Panc1 (cell line): ENCODE results near the gene DKK3. TPM values are rescaled to one million over a fixed set of nuclear protein-coding genes. Genes with fewer than 3 reads are reported as not detected.

Experiments used
- ATAC-seq: fragments of 200-7000 bp; cut with Tn5 transposase; 2 replicates; pipeline ENCODE4 v1.9.1; 2020; ENCODE audit warnings: mild to moderate bottlenecking, moderate library complexity
- BruUV-seq: library from RNA; stranded (reverse); fragments of 400-500 nt; replicated peaks from 2 replicates; lab custom pipeline; 2021; lab: Mats Ljungman, UMichigan
- CTCF ChIA-PET: fragments of 300-600 bp; sonication (Branson Sonifier 250); formaldehyde crosslinking; loops from one replicate; lab custom pipeline; 2022; ENCODE audit warnings: antibody characterized with exemption; lab: Charles Lee
- POLR2A ChIA-PET: fragments of 300-600 bp; sonication (Branson Sonifier 250); formaldehyde crosslinking; loops from one replicate; lab custom pipeline; 2022; ENCODE audit warnings: antibody characterized with exemption; lab: Charles Lee
- DNase-seq: peaks from one replicate; pipeline ENCODE4 v3.0.0-alpha.2; 2010; ENCODE audit warnings: low read depth, low spot score
- H3K27ac ChIP-seq: 2 replicates; pipeline ENCODE4 v1.5.1; 2011; ENCODE audit warnings: mild to moderate bottlenecking, low read length, inconsistent platforms
- H3K27me3 ChIP-seq: fragments of 200-500 bp; sonication (Bioruptor generic); 2 replicates; pipeline ENCODE4 v1.6.0; 2014; ENCODE audit warnings: low read length, inconsistent platforms; ENCODE audit not compliant: control insufficient read depth, insufficient read depth
- H3K36me3 ChIP-seq: fragments of 200-500 bp; sonication (Bioruptor generic); 2 replicates; pipeline ENCODE4 v1.5.1; 2014; ENCODE audit warnings: inconsistent platforms, mild to moderate bottlenecking, low read length, moderate library complexity; ENCODE audit not compliant: control insufficient read depth, insufficient read depth
- H3K4me1 ChIP-seq: 2 replicates; pipeline ENCODE4 v1.5.1; 2011; ENCODE audit warnings: inconsistent platforms, mild to moderate bottlenecking, low read length, moderate library complexity; ENCODE audit not compliant: control insufficient read depth, insufficient read depth
- H3K4me3 ChIP-seq, 2 experiments: 2 replicates each; pipeline ENCODE4 v1.5.1; 2011 to 2012; ENCODE audit warnings: low read depth in 2 of 2, low read length in 2 of 2, mild to moderate bottlenecking in 2 of 2, inconsistent platforms in 1 of 2, moderate library complexity in 1 of 2
- H3K9me3 ChIP-seq: fragments of 200-500 bp; sonication (Bioruptor generic); 2 replicates; pipeline ENCODE4 v1.5.1; 2014; ENCODE audit warnings: low read depth, mild to moderate bottlenecking, inconsistent platforms, low read length, moderate library complexity; ENCODE audit not compliant: control insufficient read depth, insufficient read depth
- POLR2AphosphoS5 ChIP-seq: IDR thresholded peaks from 2 replicates; pipeline ENCODE4 v1.6.1; 2012; ENCODE audit warnings: mild to moderate bottlenecking, low read depth, low read length, moderate library complexity
- SIN3A ChIP-seq: IDR thresholded peaks from 2 replicates; pipeline ENCODE4 v1.6.1; 2012; ENCODE audit warnings: low read depth, mild to moderate bottlenecking, low read length, moderate library complexity, borderline replicate concordance; ENCODE audit not compliant: insufficient read depth
- TCF7L2 ChIP-seq: IDR thresholded peaks from 2 replicates; pipeline ENCODE4 v1.6.1; 2011; ENCODE audit warnings: mild to moderate bottlenecking, low read depth, low read length, inconsistent platforms
- in situ Hi-C: cut with HindIII; loops from 2 replicates; pipeline ENCODE4 v1.10.0; 2016; ENCODE audit warnings: low sequenced_read_pairs, low pct_unique_long_range_greater_than_20kb
- intact Hi-C: fragments of 100-400 bp; cut with micrococcal nuclease; formaldehyde crosslinking; loops from one replicate; pipeline ENCODE4 v1.10.0; 2022; ENCODE audit not compliant: unreplicated experiment
- total RNA-seq: library from RNA; stranded (reverse); gene quantifications from one replicate; pipeline ENCODE4 v1.2.1, GENCODE V29; 2021; ENCODE audit not compliant: unreplicated experiment
- TF ChIP-seq, protein P1 (sequence below): fragments of 450-650 bp; IDR thresholded peaks from 2 replicates; pipeline ENCODE4 v1.5.1; 2017; ENCODE audit warnings: mild to moderate bottlenecking
- TF ChIP-seq, protein P2 (sequence below), 2 experiments: IDR thresholded peaks; 2 replicates each; pipeline ENCODE4 v1.6.1; 2011 to 2012; ENCODE audit warnings: low read depth in 2 of 2, control low read depth in 1 of 2, low read length in 1 of 2, mild to moderate bottlenecking in 1 of 2, moderate library complexity in 1 of 2; ENCODE audit not compliant: insufficient read depth in 1 of 2

The DKK3 gene
- total RNA-seq, 1 experiment from 2014 or later, result 116 TPM

DNA sequence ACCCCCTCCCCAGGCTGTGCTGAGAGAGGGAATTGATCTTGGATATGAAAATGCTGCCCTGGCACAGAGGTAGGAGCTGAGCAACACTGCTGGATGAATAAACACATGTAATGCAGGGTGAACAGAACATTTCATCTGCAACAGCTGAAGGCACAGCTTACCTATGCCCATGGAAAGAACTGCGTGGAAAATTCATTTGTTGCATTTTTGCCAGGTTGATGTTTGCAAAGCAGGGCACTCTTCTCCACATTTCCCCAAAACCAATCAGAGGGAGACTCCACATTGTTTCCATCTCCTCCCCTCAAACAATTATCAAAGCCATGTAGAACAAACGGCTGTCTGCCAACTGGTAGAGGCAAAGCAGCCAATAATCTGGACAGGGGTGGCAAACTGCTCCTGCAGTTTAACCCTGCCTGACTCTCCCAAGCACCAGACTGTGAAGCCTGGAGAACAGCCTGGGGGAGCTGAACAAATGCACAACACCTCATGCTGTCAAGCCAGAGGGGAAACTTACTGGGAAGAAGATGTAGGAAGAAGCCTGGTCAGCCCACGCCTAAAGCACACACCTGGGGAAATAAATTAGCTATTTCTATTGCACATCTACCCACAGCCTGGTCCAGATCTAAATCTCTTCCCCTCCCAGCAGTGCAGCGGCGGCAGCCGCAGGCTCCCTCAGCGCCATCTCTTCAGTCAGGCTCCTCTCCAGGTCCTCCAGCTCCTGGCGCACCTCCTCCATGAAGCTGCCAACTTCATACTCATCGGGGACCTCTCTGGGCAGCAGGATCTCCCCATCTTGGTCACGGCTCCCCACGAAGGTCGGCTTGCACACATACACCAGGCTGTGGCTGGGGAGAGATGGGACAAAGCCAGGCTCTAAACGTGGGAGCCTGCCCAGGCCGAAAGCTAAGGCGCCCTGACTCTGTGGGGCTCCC is 44.3 kb downstream of the DKK3 start:
- in situ Hi-C loops (no loop called here), intact Hi-C loops (no loop called here)
- BruUV-seq, result no TSS peak
- ChIA-PET POLR2A (no interaction called here), CTCF (interaction anchor here (0.6 kb wide), 1 partner anchor 1628 kb away, joined by 4 read pairs; no protein-coding TSS in a partner anchor)
- no peak overlapping the region for H3K27ac ChIP-seq
- no peaks in the 10 kb centered on the region for H3K27me3 ChIP-seq
- ATAC-seq (no peak), DNase-seq (no peak)
- H3K4me3 ChIP-seq, result no peak overlapping the region
- TF ChIP-seq POLR2AphosphoS5 (no peak), SIN3A (no peak), TCF7L2 (no peak)
- TF ChIP-seq, protein P1, sequence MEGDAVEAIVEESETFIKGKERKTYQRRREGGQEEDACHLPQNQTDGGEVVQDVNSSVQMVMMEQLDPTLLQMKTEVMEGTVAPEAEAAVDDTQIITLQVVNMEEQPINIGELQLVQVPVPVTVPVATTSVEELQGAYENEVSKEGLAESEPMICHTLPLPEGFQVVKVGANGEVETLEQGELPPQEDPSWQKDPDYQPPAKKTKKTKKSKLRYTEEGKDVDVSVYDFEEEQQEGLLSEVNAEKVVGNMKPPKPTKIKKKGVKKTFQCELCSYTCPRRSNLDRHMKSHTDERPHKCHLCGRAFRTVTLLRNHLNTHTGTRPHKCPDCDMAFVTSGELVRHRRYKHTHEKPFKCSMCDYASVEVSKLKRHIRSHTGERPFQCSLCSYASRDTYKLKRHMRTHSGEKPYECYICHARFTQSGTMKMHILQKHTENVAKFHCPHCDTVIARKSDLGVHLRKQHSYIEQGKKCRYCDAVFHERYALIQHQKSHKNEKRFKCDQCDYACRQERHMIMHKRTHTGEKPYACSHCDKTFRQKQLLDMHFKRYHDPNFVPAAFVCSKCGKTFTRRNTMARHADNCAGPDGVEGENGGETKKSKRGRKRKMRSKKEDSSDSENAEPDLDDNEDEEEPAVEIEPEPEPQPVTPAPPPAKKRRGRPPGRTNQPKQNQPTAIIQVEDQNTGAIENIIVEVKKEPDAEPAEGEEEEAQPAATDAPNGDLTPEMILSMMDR, result no peak
- TF ChIP-seq, protein P2, sequence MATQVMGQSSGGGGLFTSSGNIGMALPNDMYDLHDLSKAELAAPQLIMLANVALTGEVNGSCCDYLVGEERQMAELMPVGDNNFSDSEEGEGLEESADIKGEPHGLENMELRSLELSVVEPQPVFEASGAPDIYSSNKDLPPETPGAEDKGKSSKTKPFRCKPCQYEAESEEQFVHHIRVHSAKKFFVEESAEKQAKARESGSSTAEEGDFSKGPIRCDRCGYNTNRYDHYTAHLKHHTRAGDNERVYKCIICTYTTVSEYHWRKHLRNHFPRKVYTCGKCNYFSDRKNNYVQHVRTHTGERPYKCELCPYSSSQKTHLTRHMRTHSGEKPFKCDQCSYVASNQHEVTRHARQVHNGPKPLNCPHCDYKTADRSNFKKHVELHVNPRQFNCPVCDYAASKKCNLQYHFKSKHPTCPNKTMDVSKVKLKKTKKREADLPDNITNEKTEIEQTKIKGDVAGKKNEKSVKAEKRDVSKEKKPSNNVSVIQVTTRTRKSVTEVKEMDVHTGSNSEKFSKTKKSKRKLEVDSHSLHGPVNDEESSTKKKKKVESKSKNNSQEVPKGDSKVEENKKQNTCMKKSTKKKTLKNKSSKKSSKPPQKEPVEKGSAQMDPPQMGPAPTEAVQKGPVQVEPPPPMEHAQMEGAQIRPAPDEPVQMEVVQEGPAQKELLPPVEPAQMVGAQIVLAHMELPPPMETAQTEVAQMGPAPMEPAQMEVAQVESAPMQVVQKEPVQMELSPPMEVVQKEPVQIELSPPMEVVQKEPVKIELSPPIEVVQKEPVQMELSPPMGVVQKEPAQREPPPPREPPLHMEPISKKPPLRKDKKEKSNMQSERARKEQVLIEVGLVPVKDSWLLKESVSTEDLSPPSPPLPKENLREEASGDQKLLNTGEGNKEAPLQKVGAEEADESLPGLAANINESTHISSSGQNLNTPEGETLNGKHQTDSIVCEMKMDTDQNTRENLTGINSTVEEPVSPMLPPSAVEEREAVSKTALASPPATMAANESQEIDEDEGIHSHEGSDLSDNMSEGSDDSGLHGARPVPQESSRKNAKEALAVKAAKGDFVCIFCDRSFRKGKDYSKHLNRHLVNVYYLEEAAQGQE (IDR thresholded peaks at IDR 0.05; ENCODE audit: insufficient read depth in 1 of 2, low read depth in 2 of 2, low read length in 1 of 2), result no peak
- no peaks in the 10 kb centered on the region for H3K9me3 ChIP-seq
- no peaks in the 10 kb centered on the region for H3K36me3 ChIP-seq
- no peaks in the 10 kb centered on the region; the same call in 1 of the 2 replicates for H3K4me1 ChIP-seq

DNA sequence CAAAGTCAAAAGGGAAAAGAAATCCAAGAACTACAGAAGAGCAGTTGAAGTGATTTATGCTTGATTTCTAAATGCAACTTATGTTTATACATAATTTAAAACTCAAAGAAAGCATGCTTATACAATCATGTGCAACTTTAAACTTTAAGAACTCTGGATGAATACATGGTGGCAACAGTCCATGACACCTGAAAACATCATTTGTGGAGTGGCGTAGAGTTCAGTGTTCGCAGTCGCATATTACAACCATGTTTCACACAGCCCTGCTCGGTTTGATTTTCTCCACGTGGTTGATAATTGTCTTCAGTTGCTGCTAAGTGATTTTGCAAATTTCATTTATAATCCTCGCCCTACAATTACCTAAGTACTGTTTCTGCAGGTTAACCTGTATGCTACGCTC is 45.4 kb downstream of the DKK3 start:
- Histone ChIP-seq H3K4me1 (no peaks in the 10 kb centered on the region; the same call in 1 of the 2 replicates), H3K27ac (no peak overlapping the region), H3K36me3 (no peaks in the 10 kb centered on the region; the same call in 1 of the 2 replicates), H3K27me3 (no peaks in the 10 kb centered on the region), H3K4me3 (no peak overlapping the region), H3K9me3 (no peaks in the 10 kb centered on the region)
- TF ChIP-seq TCF7L2 (no peak), POLR2AphosphoS5 (no peak), SIN3A (no peak)
- TF ChIP-seq, protein P1, result no peak
- TF ChIP-seq, protein P2 (IDR thresholded peaks at IDR 0.05; ENCODE audit: insufficient read depth in 1 of 2, low read depth in 2 of 2, low read length in 1 of 2), result no peak
- in situ Hi-C loops (no loop called here), intact Hi-C loops (no loop called here)
- CTCF ChIA-PET, result no interaction called here
- no peak for ATAC-seq
- no peak for DNase-seq
- POLR2A ChIA-PET, result no interaction called here
- no TSS peak for BruUV-seq
